WTC11 (cell line): ENCODE measurements around the gene H6PD. TPM values are rescaled to one million over a fixed set of nuclear protein-coding genes. Genes with fewer than 3 reads are reported as not detected.
A peak's percentile ranks its signal among the peaks of the same experiment; 100 is the strongest.

Experiments used
- ATAC-seq: fragments of 200-7000 bp; cut with Tn5 transposase; 2 replicates; pipeline ENCODE4 v1.10.0; 2021; ENCODE audit warnings: mild to moderate bottlenecking, moderate library complexity
- Bru-seq: library from RNA; stranded (reverse); fragments of 400-500 nt; gene quantifications from one replicate; lab custom pipeline; 2021; lab: Mats Ljungman, UMichigan
- CTCF ChIA-PET: fragments of 300-600 bp; sonication (Branson Sonifier 250); formaldehyde crosslinking; loops from one replicate; lab custom pipeline; 2021; ENCODE audit warnings: antibody characterized with exemption; lab: Charles Lee
- POLR2A ChIA-PET: fragments of 350-600 bp; sonication (Branson Sonifier 250); formaldehyde crosslinking; loops from one replicate; lab custom pipeline; 2021; ENCODE audit warnings: antibody characterized with exemption; lab: Charles Lee
- DNase-seq: peaks from one replicate; pipeline ENCODE4 v3.0.0; 2021; ENCODE audit warnings: low spot score
- H3K27ac Mint-ChIP-seq: 2 replicates; pipeline ENCODE4 v1.8.0; 2021; ENCODE audit warnings: mixed read lengths
- H3K27me3 Mint-ChIP-seq: 2 replicates; pipeline ENCODE4 v1.8.0; 2021; ENCODE audit warnings: low read depth, mild to moderate bottlenecking, moderate library complexity, mixed read lengths
- H3K36me3 Mint-ChIP-seq: 2 replicates; pipeline ENCODE4 v1.8.0; 2021; ENCODE audit warnings: mixed read lengths
- H3K4me1 Mint-ChIP-seq: 2 replicates; pipeline ENCODE4 v1.8.0; 2022; ENCODE audit warnings: mixed read lengths
- H3K4me3 Mint-ChIP-seq: 2 replicates; pipeline ENCODE4 v1.8.0; 2021; ENCODE audit warnings: mild to moderate bottlenecking, moderate library complexity, mixed read lengths
- H3K9me3 Mint-ChIP-seq: 2 replicates; pipeline ENCODE4 v1.8.0; 2021; ENCODE audit warnings: mixed read lengths
- ATF2 ChIP-seq: sonication (generic); formaldehyde crosslinking; IDR thresholded peaks from 2 replicates; pipeline ENCODE4 v1.8.1; 2022; ENCODE audit warnings: low read depth, missing genetic modification reagents, borderline replicate concordance
- ETV6 ChIP-seq: sonication (generic); formaldehyde crosslinking; IDR thresholded peaks from 2 replicates; pipeline ENCODE4 v1.8.1; 2022; ENCODE audit warnings: mild to moderate bottlenecking, missing genetic modification reagents
- FOXK1 ChIP-seq: sonication (generic); formaldehyde crosslinking; IDR thresholded peaks from 2 replicates; pipeline ENCODE4 v1.8.0; 2022; ENCODE audit warnings: mild to moderate bottlenecking, moderate library complexity, missing genetic modification reagents
- GABPB1 ChIP-seq: sonication (generic); formaldehyde crosslinking; IDR thresholded peaks from 2 replicates; pipeline ENCODE4 v1.8.1; 2023; ENCODE audit warnings: mild to moderate bottlenecking, missing genetic modification reagents
- GTF2I ChIP-seq: fragments of 250-450 bp; sonication (Bioruptor Pico); conservative IDR thresholded peaks from 2 replicates; pipeline ENCODE4 v1.4.0; 2021; ENCODE audit warnings: mild to moderate bottlenecking
- MAX ChIP-seq: sonication (generic); formaldehyde crosslinking; IDR thresholded peaks from 2 replicates; pipeline ENCODE4 v1.8.0; 2022; ENCODE audit warnings: mild to moderate bottlenecking, missing genetic modification reagents
- MYBL2 ChIP-seq: sonication (generic); formaldehyde crosslinking; IDR thresholded peaks from 2 replicates; pipeline ENCODE4 v1.8.1; 2023; ENCODE audit warnings: mild to moderate bottlenecking, moderate library complexity, missing genetic modification reagents
- SP1 ChIP-seq: sonication (generic); formaldehyde crosslinking; conservative IDR thresholded peaks from 2 replicates; pipeline ENCODE4 v1.8.1; 2022; ENCODE audit warnings: missing genetic modification reagents
- TEAD1 ChIP-seq: sonication (generic); formaldehyde crosslinking; IDR thresholded peaks from 2 replicates; pipeline ENCODE4 v1.8.0; 2022; ENCODE audit warnings: mild to moderate bottlenecking, missing genetic modification reagents
- TP53 ChIP-seq: sonication (generic); formaldehyde crosslinking; IDR thresholded peaks from 2 replicates; pipeline ENCODE4 v1.8.1; 2023; ENCODE audit warnings: mild to moderate bottlenecking, missing genetic modification reagents
- ZNF219 ChIP-seq: sonication (generic); formaldehyde crosslinking; IDR thresholded peaks from 2 replicates; pipeline ENCODE4 v1.8.0; 2023; ENCODE audit warnings: missing genetic modification reagents, mild to moderate bottlenecking, borderline replicate concordance
- long read RNA-seq, 3 experiments: library from RNA in 1 of 3; library from capped mRNA in 1 of 3; library from polyadenylated mRNA in 1 of 3; unstranded in 2 of 3; stranded (forward) in 1 of 3; transcript quantifications; one replicate each; pipeline ENCODE4 v2.0.0, GENCODE V29; 2021
- total RNA-seq: library from RNA; stranded (reverse); gene quantifications from 3 replicates; pipeline ENCODE4 v1.2.3, GENCODE V29; 2021
- TF ChIP-seq, protein P1 (sequence below): sonication (generic); formaldehyde crosslinking; IDR thresholded peaks from 2 replicates; pipeline ENCODE4 v1.8.1; 2023; ENCODE audit warnings: mild to moderate bottlenecking, missing genetic modification reagents, moderate library complexity
- TF ChIP-seq, protein P2 (sequence below): sonication (generic); formaldehyde crosslinking; IDR thresholded peaks from 2 replicates; pipeline ENCODE4 v1.8.1; 2023; ENCODE audit warnings: mild to moderate bottlenecking, moderate library complexity, missing genetic modification reagents
- TF ChIP-seq, protein P3 (sequence below): sonication (generic); formaldehyde crosslinking; IDR thresholded peaks from 2 replicates; pipeline ENCODE4 v1.8.0; 2022; ENCODE audit warnings: mild to moderate bottlenecking, missing genetic modification reagents

The H6PD gene, protein sequence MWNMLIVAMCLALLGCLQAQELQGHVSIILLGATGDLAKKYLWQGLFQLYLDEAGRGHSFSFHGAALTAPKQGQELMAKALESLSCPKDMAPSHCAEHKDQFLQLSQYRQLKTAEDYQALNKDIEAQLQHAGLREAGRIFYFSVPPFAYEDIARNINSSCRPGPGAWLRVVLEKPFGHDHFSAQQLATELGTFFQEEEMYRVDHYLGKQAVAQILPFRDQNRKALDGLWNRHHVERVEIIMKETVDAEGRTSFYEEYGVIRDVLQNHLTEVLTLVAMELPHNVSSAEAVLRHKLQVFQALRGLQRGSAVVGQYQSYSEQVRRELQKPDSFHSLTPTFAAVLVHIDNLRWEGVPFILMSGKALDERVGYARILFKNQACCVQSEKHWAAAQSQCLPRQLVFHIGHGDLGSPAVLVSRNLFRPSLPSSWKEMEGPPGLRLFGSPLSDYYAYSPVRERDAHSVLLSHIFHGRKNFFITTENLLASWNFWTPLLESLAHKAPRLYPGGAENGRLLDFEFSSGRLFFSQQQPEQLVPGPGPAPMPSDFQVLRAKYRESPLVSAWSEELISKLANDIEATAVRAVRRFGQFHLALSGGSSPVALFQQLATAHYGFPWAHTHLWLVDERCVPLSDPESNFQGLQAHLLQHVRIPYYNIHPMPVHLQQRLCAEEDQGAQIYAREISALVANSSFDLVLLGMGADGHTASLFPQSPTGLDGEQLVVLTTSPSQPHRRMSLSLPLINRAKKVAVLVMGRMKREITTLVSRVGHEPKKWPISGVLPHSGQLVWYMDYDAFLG
- 7.4 to 7.9 TPM (median 7.8 TPM) in 3 replicates for total RNA-seq
- Bru-seq, nascent RNA = percentile 54 among the genes with signal in this experiment
- long read RNA-seq, experiment 1, full-length matches to known transcripts = 4 of 13 reads
- long read RNA-seq, experiment 1, partial matches to known transcripts = 0 of 13 reads
- long read RNA-seq, experiment 1, other reads (novel, unspliced or antisense) = 9 of 13 reads
- long read RNA-seq, experiment 2, partial matches to known transcripts = 0 of 12 reads
- long read RNA-seq, experiment 2, other reads (novel, unspliced or antisense) = 12 of 12 reads
- long read RNA-seq, experiment 3 = 0 reads

DNA sequence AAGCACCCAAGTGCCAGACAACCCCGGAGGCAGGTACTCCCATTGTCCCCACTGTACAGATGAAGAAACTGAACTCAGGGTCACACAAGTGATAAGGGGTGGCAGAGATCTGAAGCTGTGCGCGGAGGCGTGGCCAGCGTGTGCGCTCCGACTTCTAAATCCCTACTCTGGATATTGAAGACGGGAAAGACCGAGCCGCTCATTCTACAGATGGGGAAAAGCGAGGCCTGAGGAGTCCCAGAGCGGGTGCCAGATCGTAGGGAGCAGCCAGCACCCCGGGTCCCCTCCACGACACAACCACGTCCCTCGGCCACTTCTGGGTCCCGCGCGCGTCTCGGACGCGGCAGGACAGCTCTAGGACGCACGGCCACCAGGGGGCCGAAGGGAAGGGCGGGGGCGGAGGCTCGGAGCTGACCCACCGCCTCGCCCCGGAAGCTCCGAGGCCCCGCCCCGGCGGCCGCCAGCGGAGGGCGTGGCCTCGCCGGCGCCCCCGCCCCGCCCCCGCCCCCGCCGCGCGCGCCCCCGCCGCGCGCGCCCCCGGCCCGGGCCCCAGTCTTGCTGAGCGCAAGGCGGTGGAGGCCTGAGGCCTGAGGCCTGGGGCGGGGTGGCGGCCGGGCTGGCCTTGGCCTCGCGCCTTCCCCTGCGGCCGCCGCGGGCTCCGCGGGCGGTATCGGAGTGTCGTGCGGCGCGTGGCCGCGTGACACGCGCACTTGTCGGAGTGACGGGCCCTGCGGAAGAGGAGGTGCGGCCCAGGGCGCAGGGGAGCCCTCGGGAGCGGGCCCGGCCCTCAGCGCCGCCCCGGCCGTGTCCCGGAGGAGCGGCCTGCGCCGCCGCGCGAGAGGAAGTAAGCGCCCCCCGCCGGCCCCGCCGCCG is at the start of gene H6PD:
TSS of gene H6PD (plus strand) at position 552 of the 873 bp plus-strand sequence. CDS start 10,161 bp downstream, outside the sequence.
- Mint-ChIP-seq H3K4me3 (peak within 1 kb of the TSS; percentile 85), H3K36me3 (no peaks in the 10 kb centered on the region), H3K9me3 (no peaks in the 10 kb centered on the region), H3K27me3 (peaks cover 2% of the 10 kb centered on the region; the same call in 1 of the 2 replicates), H3K27ac (peak within 1 kb of the TSS; percentile 72), H3K4me1 (peaks cover 15% of the 10 kb centered on the region)
- ChIA-PET CTCF (interaction anchor here (0.6 to 6.6 kb wide), 36 partner anchors 8 to 393 kb away, joined by 3 to 154 read pairs (median 5); partner anchors contain the start of genes ENO1 and GPR157), POLR2A (interaction anchor here (0.8 kb wide), 2 partner anchors 32 to 45 kb away, joined by 3 to 9 read pairs; no protein-coding TSS in a partner anchor)
- TF ChIP-seq TEAD1 (CRISPR knock-in tag) = 0 out of 2 replicates have a peak, but pooled peaks have one; percentile 33
- TF ChIP-seq, protein P1, sequence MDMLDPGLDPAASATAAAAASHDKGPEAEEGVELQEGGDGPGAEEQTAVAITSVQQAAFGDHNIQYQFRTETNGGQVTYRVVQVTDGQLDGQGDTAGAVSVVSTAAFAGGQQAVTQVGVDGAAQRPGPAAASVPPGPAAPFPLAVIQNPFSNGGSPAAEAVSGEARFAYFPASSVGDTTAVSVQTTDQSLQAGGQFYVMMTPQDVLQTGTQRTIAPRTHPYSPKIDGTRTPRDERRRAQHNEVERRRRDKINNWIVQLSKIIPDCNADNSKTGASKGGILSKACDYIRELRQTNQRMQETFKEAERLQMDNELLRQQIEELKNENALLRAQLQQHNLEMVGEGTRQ (CRISPR knock-in tag) = peak; percentile 25; the same call in 1 of the 2 replicates
- TF ChIP-seq SP1 = peak; percentile 62
- TF ChIP-seq FOXK1 = no peak
- TF ChIP-seq ETV6 (CRISPR knock-in tag) = 0 out of 2 replicates have a peak, but pooled peaks have one; percentile 21
- peak; percentile 89 for TF ChIP-seq GTF2I
- TF ChIP-seq, protein P2, sequence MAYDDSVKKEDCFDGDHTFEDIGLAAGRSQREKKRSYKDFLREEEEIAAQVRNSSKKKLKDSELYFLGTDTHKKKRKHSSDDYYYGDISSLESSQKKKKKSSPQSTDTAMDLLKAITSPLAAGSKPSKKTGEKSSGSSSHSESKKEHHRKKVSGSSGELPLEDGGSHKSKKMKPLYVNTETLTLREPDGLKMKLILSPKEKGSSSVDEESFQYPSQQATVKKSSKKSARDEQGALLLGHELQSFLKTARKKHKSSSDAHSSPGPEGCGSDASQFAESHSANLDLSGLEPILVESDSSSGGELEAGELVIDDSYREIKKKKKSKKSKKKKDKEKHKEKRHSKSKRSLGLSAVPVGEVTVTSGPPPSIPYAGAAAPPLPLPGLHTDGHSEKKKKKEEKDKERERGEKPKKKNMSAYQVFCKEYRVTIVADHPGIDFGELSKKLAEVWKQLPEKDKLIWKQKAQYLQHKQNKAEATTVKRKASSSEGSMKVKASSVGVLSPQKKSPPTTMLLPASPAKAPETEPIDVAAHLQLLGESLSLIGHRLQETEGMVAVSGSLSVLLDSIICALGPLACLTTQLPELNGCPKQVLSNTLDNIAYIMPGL = peak; percentile 71; the same call in 1 of the 2 replicates
- TF ChIP-seq GABPB1 = 0 out of 2 replicates have a peak, but pooled peaks have one; percentile 14
- TF ChIP-seq MAX = 0 out of 2 replicates have a peak, but pooled peaks have one; percentile 26
- no peak for TF ChIP-seq MYBL2 (CRISPR knock-in tag)
- no peak for TF ChIP-seq ATF2 (CRISPR knock-in tag)
- peak; percentile 30; the same call in 1 of the 2 replicates for TF ChIP-seq ZNF219 (CRISPR knock-in tag)
- TF ChIP-seq, protein P3, sequence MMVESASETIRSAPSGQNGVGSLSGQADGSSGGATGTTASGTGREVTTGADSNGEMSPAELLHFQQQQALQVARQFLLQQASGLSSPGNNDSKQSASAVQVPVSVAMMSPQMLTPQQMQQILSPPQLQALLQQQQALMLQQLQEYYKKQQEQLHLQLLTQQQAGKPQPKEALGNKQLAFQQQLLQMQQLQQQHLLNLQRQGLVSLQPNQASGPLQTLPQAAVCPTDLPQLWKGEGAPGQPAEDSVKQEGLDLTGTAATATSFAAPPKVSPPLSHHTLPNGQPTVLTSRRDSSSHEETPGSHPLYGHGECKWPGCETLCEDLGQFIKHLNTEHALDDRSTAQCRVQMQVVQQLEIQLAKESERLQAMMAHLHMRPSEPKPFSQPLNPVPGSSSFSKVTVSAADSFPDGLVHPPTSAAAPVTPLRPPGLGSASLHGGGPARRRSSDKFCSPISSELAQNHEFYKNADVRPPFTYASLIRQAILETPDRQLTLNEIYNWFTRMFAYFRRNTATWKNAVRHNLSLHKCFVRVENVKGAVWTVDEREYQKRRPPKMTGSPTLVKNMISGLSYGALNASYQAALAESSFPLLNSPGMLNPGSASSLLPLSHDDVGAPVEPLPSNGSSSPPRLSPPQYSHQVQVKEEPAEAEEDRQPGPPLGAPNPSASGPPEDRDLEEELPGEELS = peak; percentile 69; the same call in 1 of the 2 replicates
- TF ChIP-seq TP53 (CRISPR knock-in tag) = peak; percentile 87
- peak; percentile 76 for DNase-seq
- ATAC-seq = peak; percentile 82
